Caco-2 (cell line): ENCODE results near the gene SETX. TPM values are rescaled to one million over a fixed set of nuclear protein-coding genes. Genes with fewer than 3 reads are reported as not detected.

Experiments used
- BruUV-seq: library from RNA; stranded (reverse); fragments of 400-500 nt; replicated peaks from 2 replicates; lab custom pipeline; 2021; lab: Mats Ljungman, UMichigan
- CTCF ChIA-PET: fragments of 300-600 bp; sonication (Branson Sonifier 250); formaldehyde crosslinking; loops from one replicate; lab custom pipeline; 2022; ENCODE audit warnings: antibody characterized with exemption; lab: Charles Lee
- POLR2A ChIA-PET: fragments of 300-600 bp; sonication (Branson Sonifier 250); formaldehyde crosslinking; loops from one replicate; lab custom pipeline; 2022; ENCODE audit warnings: antibody characterized with exemption; lab: Charles Lee
- DNase-seq, 2 experiments: peaks; one replicate each; pipeline versions ENCODE4 v3.0.0 to v3.0.0-alpha.2; 2020 to 2022
- H3K27me3 ChIP-seq: replicated peaks from 2 replicates; pipeline ENCODE4 v1.6.0; 2011; ENCODE audit warnings: low read length; ENCODE audit not compliant: control insufficient read depth, insufficient read depth
- H3K36me3 ChIP-seq: 2 replicates; pipeline ENCODE4 v1.5.1; 2011; ENCODE audit warnings: low read length; ENCODE audit not compliant: control insufficient read depth, insufficient read depth
- H3K4me1 ChIP-seq: fragments of 250-450 bp; sonication (Bioruptor Pico); 2 replicates; pipeline ENCODE4 v1.5.1; 2020; ENCODE audit warnings: mild to moderate bottlenecking
- H3K4me3 ChIP-seq: 2 replicates; pipeline ENCODE4 v1.5.1; 2011; ENCODE audit warnings: low read depth, mild to moderate bottlenecking, control low read depth, low read length
- H3K9me3 ChIP-seq: fragments of 250-450 bp; sonication (Bioruptor Pico); 2 replicates; pipeline ENCODE4 v1.5.1; 2020; ENCODE audit warnings: mild to moderate bottlenecking, moderate library complexity
- H3K27ac Mint-ChIP-seq: one replicate; pipeline ENCODE4 v1.8.0; 2022; ENCODE audit warnings: mixed read lengths; ENCODE audit not compliant: unreplicated experiment
- H3K27me3 Mint-ChIP-seq: one replicate; pipeline ENCODE4 v1.8.0; 2022; ENCODE audit warnings: mixed read lengths; ENCODE audit not compliant: insufficient read depth, unreplicated experiment
- H3K36me3 Mint-ChIP-seq: one replicate; pipeline ENCODE4 v1.8.0; 2022; ENCODE audit warnings: mild to moderate bottlenecking, mixed read lengths; ENCODE audit not compliant: insufficient read depth, unreplicated experiment
- H3K4me1 Mint-ChIP-seq: one replicate; pipeline ENCODE4 v1.8.0; 2022; ENCODE audit warnings: low read depth, mixed read lengths; ENCODE audit not compliant: unreplicated experiment
- H3K4me3 Mint-ChIP-seq: one replicate; pipeline ENCODE4 v1.8.0; 2022; ENCODE audit warnings: mild to moderate bottlenecking, moderate library complexity, mixed read lengths; ENCODE audit not compliant: unreplicated experiment
- H3K9me3 Mint-ChIP-seq: one replicate; pipeline ENCODE4 v1.8.0; 2022; ENCODE audit warnings: mixed read lengths; ENCODE audit not compliant: unreplicated experiment
- intact Hi-C: fragments of 100-400 bp; cut with micrococcal nuclease; formaldehyde crosslinking; loops from one replicate; pipeline ENCODE4 v1.10.0; 2022; ENCODE audit not compliant: unreplicated experiment
- total RNA-seq: library from RNA; stranded (reverse); gene quantifications from 2 replicates; pipeline ENCODE4 v1.2.3, GENCODE V29; 2022
- TF ChIP-seq, protein P1 (sequence below), 2 experiments: fragments of 200-600 bp in 1 of 2; IDR thresholded peaks; 1 replicate in 1 of 2; 2 replicates in 1 of 2; pipeline versions ENCODE4 v1.5.1 to v1.8.0; 2011 to 2022; ENCODE audit warnings: antibody characterized with exemption in 1 of 2, control low read depth in 1 of 2, inconsistent platforms in 1 of 2, low read depth in 1 of 2, low read length in 1 of 2, mild to moderate bottlenecking in 1 of 2, moderate library complexity in 1 of 2; ENCODE audit not compliant: insufficient read depth in 1 of 2, severe bottlenecking in 1 of 2, unreplicated experiment in 1 of 2

Gene SETX
- total RNA-seq, 1 experiment from 2014 or later: 31.1 TPM

GRCh38 chr9:132241840-132242620 is 112.8 kb downstream of the SETX start:
- CTCF ChIA-PET: interaction anchor here (0.7 to 1.1 kb wide), 5 partner anchors 11 to 479 kb away, joined by 3 to 5 read pairs (median 5); no protein-coding TSS in a partner anchor
- H3K4me3 Mint-ChIP-seq: peak overlapping the region; percentile 82
- TF ChIP-seq, protein P1, sequence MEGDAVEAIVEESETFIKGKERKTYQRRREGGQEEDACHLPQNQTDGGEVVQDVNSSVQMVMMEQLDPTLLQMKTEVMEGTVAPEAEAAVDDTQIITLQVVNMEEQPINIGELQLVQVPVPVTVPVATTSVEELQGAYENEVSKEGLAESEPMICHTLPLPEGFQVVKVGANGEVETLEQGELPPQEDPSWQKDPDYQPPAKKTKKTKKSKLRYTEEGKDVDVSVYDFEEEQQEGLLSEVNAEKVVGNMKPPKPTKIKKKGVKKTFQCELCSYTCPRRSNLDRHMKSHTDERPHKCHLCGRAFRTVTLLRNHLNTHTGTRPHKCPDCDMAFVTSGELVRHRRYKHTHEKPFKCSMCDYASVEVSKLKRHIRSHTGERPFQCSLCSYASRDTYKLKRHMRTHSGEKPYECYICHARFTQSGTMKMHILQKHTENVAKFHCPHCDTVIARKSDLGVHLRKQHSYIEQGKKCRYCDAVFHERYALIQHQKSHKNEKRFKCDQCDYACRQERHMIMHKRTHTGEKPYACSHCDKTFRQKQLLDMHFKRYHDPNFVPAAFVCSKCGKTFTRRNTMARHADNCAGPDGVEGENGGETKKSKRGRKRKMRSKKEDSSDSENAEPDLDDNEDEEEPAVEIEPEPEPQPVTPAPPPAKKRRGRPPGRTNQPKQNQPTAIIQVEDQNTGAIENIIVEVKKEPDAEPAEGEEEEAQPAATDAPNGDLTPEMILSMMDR (IDR thresholded peaks at IDR 0.05; ENCODE audit: insufficient read depth in 1 of 2, low read depth in 1 of 2, low read length in 1 of 2, severe bottlenecking in 1 of 2, unreplicated experiment in 1 of 2): no peak
- Histone ChIP-seq H3K9me3 (no peaks in the 10 kb centered on the region), H3K4me1 (peaks cover 5% of the 10 kb centered on the region; the same call in 1 of the 2 replicates), H3K36me3 (no peaks in the 10 kb centered on the region), H3K4me3 (peak overlapping the region; percentile 56), H3K27me3 (no peaks in the 10 kb centered on the region)
- POLR2A ChIA-PET: no interaction called here
- peaks cover 6% of the 10 kb centered on the region for H3K4me1 Mint-ChIP-seq
- no peaks in the 10 kb centered on the region for H3K9me3 Mint-ChIP-seq
- peak overlapping the region; percentile 33 for H3K27ac Mint-ChIP-seq
- no TSS peak for BruUV-seq
- intact Hi-C loops: no loop called here
- peak in 1 of 2 experiments; percentile 26 for DNase-seq
- no peaks in the 10 kb centered on the region for H3K36me3 Mint-ChIP-seq
- H3K27me3 Mint-ChIP-seq: peaks cover 14% of the 10 kb centered on the region

DNA sequence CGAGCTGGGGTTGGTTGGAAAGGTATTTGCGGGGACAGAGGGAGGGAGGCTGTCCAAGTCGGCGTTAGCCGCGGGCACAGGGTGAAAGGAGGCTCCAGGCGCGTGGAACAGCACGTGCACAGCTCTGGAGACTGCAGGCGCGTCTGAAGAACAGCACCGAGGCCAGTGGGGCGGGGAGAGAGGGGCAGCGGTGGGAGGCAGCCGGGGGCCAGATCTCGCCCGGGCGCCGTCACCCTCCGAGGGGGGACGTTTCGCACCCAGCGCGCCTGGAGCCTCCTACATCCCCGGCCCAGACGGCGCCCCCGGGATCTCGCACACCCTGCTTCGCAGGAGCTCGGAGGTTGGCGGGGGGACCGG is 113.3 kb downstream of the SETX start:
- CTCF ChIA-PET: interaction anchor here (0.7 to 1.1 kb wide), 8 partner anchors 11 to 550 kb away, joined by 3 to 6 read pairs (median 5); no protein-coding TSS in a partner anchor
- H3K9me3 Mint-ChIP-seq: no peaks in the 10 kb centered on the region
- H3K27ac Mint-ChIP-seq: no peak overlapping the region
- POLR2A ChIA-PET: no interaction called here
- Histone ChIP-seq H3K9me3 (no peaks in the 10 kb centered on the region), H3K4me3 (peak overlapping the region; percentile 56), H3K27me3 (no peaks in the 10 kb centered on the region), H3K36me3 (no peaks in the 10 kb centered on the region), H3K4me1 (peaks cover 5% of the 10 kb centered on the region; the same call in 1 of the 2 replicates)
- H3K4me3 Mint-ChIP-seq: peak overlapping the region; percentile 82
- no TSS peak for BruUV-seq
- no peaks in the 10 kb centered on the region for H3K36me3 Mint-ChIP-seq
- TF ChIP-seq, protein P1 (IDR thresholded peaks at IDR 0.05; ENCODE audit: insufficient read depth in 1 of 2, low read depth in 1 of 2, low read length in 1 of 2, severe bottlenecking in 1 of 2, unreplicated experiment in 1 of 2): no peak
- DNase-seq: no peak
- peaks cover 6% of the 10 kb centered on the region for H3K4me1 Mint-ChIP-seq
- intact Hi-C loops: no loop called here
- H3K27me3 Mint-ChIP-seq: peaks cover 18% of the 10 kb centered on the region

GRCh38 chr9:132240841-132241482 is 113.8 kb downstream of the SETX start:
- DNase-seq: peak; percentile 93 to 97
- H3K27me3 Mint-ChIP-seq: peaks cover 18% of the 10 kb centered on the region
- TF ChIP-seq, protein P1 (IDR thresholded peaks at IDR 0.05; ENCODE audit: insufficient read depth in 1 of 2, low read depth in 1 of 2, low read length in 1 of 2, severe bottlenecking in 1 of 2, unreplicated experiment in 1 of 2): no peak
- intact Hi-C loops: no loop called here
- no peaks in the 10 kb centered on the region for H3K36me3 Mint-ChIP-seq
- no peak overlapping the region for H3K27ac Mint-ChIP-seq
- Histone ChIP-seq H3K4me3 (peak overlapping the region; percentile 56), H3K9me3 (no peaks in the 10 kb centered on the region), H3K27me3 (no peaks in the 10 kb centered on the region), H3K36me3 (no peaks in the 10 kb centered on the region), H3K4me1 (peaks cover 5% of the 10 kb centered on the region; the same call in 1 of the 2 replicates)
- peak overlapping the region; percentile 82 for H3K4me3 Mint-ChIP-seq
- no TSS peak for BruUV-seq
- ChIA-PET POLR2A (no interaction called here), CTCF (interaction anchor here (0.7 to 1.9 kb wide), 10 partner anchors 12 to 551 kb away, joined by 3 to 8 read pairs (median 5); no protein-coding TSS in a partner anchor)
- peaks cover 6% of the 10 kb centered on the region for H3K4me1 Mint-ChIP-seq
- no peaks in the 10 kb centered on the region for H3K9me3 Mint-ChIP-seq
